NCI-H510A (cell line): ENCODE data around the gene MAGEA9.
"Not testable (repeated sequence)": the region's sequence is repeated elsewhere in the genome, so short reads cannot be mapped to it uniquely, and the experiment has no call there.

Experiments
- DNase-seq: peaks from one replicate; lab custom pipeline; 2025; lab: John Stamatoyannopoulos, UW

Gene MAGEA9

DNA sequence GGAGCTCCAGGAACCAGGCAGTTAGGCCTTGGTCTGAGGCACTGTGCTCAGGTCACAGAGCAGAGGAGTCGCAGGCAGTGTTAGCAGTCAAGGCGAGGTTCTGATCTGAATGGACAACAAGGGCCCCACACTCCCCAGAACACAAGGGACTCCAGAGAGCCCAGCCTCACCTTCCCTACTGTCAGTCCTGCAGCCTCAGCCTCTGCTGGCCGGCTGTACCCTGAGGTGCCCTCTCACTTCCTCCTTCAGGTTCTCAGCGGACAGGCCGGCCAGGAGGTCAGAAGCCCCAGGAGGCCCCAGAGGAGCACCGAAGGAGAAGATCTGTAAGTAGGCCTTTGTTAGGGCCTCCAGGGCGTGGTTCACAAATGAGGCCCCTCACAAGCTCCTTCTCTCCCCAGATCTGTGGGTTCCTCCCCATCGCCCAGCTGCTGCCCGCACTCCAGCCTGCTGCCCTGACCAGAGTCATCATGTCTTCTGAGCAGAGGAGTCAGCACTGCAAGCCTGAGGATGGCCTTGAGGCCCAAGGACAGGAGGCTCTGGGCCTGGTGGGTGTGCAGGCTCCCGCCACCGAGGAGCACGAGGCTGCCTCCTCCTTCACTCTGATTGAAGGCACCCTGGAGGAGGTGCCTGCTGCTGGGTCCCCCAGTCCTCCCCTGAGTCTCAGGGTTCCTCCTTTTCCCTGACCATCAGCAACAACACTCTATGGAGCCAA, 26.2 kb downstream of the MAGEA9 start:
- no peak for DNase-seq

DNA sequence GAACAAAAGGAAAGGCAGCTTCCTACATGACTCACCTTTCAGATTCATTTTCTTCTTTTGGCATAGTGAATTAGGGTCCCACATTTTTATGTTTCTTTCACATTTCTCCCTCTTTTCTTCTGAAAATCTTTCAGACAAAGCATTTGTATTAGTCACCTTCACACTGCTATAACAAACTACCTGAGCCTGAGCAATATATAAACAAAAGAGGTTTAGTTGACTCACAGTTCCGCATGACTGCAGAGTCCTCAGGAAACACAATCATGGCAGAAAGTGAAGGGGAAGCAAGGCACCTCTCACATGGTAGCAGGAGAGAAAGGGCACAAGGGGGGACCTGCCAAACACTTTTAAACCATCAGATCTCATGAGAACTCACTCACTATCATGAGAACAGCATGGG, 36.9 kb downstream of the MAGEA9 start:
- DNase-seq, result no peak

DNA sequence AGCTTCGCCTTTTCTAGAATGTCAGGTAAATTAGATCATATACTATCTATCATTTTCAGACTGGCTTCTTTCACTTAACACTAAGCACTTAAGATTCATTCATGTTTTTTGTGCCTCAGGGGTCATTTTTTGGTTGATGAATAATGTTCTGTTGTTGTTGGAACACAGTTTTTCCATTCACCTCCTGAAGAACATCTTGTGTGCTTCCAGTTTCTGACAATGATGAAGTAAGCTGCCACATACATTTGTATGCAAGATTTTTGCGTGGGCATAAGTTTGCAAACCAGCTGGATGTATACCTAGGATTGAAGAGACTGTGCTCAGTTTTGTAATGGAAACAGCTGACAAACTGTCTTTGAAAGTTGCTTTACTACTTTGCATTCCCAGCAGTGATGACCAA, 37.6 kb downstream of the MAGEA9 start:
- DNase-seq, result no peak

DNA sequence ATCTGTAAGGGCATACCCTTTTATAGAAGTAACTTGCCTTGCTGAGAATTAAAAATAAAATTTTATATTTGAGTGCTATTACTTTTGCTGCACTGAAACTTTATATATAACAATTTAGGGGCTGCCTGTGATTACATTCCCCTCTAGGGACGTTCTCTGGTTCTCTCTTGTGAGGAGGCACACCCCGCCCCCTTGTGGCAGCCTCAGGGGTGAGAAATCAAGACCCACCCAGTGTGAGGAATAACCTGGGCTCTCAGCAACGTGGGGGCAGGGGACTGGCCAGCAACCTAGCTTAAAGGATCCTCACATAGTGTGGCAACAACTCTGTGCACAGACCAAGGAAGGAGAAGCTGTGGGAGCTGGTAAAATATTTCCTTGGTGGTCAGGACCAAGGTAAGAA, 43.7 kb downstream of the MAGEA9 start:
- no peak for DNase-seq

DNA sequence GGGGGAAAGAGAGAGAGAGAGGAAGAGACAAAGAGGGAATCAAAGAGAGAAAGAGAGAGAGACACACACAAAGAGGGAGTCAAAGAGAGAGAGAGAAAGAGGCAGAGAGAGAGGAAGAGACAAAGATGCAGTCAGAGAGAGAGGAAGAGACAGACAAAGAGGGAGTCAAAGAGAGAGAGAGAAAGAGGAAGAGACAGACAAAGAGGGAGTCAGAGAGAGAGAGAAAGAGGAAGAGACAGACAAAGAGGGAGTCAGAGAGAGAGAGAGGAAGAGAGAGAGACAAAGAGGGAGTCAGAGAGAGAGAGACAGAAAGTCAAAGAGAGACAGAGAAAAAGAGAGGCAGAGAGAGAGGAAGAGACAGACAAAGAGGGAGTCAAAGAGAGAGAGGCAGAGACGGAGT, 45.5 kb downstream of the MAGEA9 start:
- no peak for DNase-seq

DNA sequence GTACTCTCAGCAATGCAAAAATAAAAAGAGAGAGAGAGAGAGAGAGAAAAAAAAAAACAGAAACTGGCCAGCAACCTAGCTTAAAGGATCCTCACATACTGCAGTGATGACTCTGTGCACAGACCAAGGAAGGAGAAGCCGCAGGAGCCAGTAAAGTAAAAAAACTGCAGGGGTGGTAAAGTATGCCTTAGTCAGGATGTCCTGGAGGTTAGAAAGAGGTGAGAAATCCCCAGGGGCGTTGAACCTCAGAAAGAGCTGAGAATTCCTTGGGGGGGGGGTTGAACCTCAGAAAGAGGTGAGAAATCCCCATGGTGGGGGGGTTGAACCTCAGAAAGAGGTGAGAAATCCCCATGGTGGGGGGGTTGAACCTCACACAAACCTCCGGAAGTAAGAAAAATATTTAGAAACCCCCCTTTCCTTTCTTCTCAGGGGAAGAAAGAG, 48.0 kb downstream of the MAGEA9 start:
- DNase-seq, result no peak

DNA sequence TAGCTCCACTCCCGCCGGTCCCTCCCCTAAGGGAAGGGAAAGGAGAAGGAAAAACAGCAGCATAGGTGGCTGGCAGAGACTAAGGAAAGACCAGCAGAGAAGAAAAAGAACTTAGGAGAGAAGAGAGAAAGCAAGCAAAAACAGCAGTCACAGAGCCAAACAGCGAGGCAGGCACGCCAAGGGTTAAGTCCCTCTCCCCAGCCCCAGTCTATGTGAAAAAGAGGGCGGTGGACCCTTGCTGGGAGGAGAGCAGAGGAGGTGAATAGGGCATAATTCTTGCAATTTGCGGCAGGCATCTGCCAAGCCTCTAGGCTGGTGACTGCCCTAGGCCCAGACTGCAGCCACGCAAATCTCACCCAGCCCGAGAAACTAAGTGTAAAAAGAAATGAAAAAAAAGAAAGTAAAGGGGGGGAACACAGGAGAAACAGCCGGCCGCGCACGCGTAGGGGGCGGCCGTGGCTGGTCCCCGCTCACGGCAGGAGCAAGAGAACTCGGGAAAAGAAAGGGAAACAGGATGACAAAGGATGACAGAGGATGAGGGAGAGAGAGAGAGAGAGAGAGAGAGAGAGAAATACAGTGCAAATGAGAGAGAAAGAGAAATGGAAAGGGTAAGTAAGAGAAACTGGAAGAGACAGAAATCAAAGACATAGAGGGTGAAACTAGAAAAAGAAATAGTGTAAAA, 48.6 kb downstream of the MAGEA9 start:
- no peak for DNase-seq

DNA sequence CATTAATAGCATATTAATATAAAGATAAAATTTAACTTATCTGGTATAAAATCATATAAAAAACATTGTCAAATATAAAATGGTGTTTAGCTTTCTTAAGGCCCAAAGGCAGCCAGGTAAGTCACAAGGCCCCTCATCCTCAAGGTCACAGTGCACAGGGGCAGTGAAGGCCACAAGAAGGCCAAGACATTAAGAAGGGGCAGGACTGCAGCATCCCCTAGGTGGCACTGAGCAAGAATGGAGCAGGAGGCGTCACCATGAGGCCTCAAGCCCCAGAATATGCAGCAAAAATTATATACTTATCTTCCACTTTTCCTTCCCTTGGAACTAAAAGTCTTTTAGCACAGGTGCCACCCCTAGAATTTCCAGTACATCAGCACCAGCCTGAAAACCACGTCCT, 49.7 kb downstream of the MAGEA9 start:
- DNase-seq, result no peak

DNA sequence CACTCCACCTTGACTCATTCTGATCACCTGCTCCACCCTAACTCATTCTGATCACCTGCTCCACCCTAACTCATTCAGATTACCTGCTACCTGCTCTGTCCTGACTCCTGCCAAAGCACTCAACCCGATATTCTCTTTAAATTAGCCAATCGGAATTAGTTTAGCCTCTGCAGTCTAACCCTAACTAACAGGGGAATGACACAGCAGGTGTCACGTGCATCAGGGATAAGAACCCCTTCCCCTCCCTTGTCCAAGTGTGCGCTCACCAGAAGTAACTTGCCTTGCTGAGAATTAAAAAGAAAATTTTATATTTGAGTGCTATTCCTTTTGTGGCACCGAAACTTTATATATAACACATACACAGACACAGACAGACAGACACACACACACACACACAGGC, 55.0 kb downstream of the MAGEA9 start:
- DNase-seq, result not testable (repeated sequence)

DNA sequence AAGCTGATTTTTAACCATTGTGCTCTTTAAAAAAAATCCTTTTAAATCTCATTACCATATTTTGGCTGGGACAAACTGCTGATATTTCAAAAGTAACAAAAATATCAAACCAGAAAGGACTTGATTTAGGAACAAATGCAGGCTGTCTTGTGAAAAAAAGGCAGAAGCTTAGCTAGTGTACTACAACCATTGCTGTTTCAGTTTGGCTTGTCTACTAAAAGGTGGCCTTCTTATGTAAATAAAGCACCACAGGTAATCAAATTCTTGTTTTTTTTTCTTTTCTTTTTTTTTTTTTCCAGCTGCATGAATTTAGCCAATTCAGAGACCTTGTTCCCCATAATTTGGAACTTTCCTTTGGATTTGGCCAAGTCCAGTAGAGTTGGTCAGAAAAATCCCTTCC, 55.4 kb downstream of the MAGEA9 start:
- DNase-seq, result no peak
